ENCODE measurements around the gene LRG1. TPM values are rescaled to one million over a fixed set of nuclear protein-coding genes. Genes with fewer than 3 reads are reported as not detected.
A peak's percentile ranks its signal among the peaks of the same experiment; 100 is the strongest.

Gene LRG1
- total RNA-seq (2014; rRNA removed; shearing (Covaris generic); ENCODE audit: low replicate concordance), result 0.11 and 0.14 TPM in 2 replicates

- peak within 1 kb of the TSS; percentile 92 for H2AFZ ChIP-seq (ENCODE audit: low read length)
- H3K27me3 ChIP-seq (ENCODE audit: low read length), result 0 out of 2 replicates have a peak, but pooled peaks cover 3% of the 10 kb centered on the region
- no peaks in the 10 kb centered on the region for H3K9me3 ChIP-seq (ENCODE audit: low read length)
- no peak within 1 kb of the TSS for H3K4me3 ChIP-seq (ENCODE audit: low read length)
- no peaks in the 10 kb centered on the region for H3K36me3 ChIP-seq (ENCODE audit: insufficient read depth, low read length)
- no peaks in the 10 kb centered on the region for H4K20me1 ChIP-seq (ENCODE audit: insufficient read depth, low read depth, low read length)
- H3K27ac ChIP-seq (ENCODE audit: low read length), result no peak within 1 kb of the TSS
- H3K9me2 ChIP-seq (replicated peaks; ENCODE audit: insufficient read depth, low read length), result no peaks in the 10 kb centered on the region
- H3K4me1 ChIP-seq (ENCODE audit: low read length), result no peaks in the 10 kb centered on the region
- no peak within 1 kb of the TSS for H3K4me2 ChIP-seq (ENCODE audit: low read depth, low read length, poor library complexity, severe bottlenecking)
- no peak within 1 kb of the TSS; the same call in 1 of the 2 replicates for H3K9ac ChIP-seq (ENCODE audit: low read length)
- no peak for DNase-seq
- no peaks in the 10 kb centered on the region for H3K79me2 ChIP-seq (ENCODE audit: low read length)
Measured at GRCh38 chr19:4539693-4540581, at the start of gene LRG1. Gene LRG1 (minus strand): TSS chr19:4540036. CDS start chr19:4540013, 23 bp downstream.

GRCh38 chr19:4588291-4588761 is 48.5 kb upstream of the LRG1 start:
- no peaks in the 10 kb centered on the region for H3K36me3 ChIP-seq (ENCODE audit: insufficient read depth, low read length)
- H2AFZ ChIP-seq (ENCODE audit: low read length), result no peak overlapping the region
- H3K9me2 ChIP-seq (replicated peaks; ENCODE audit: insufficient read depth, low read length), result no peaks in the 10 kb centered on the region
- no peaks in the 10 kb centered on the region for H3K4me1 ChIP-seq (ENCODE audit: low read length)
- no peak overlapping the region for H3K27ac ChIP-seq (ENCODE audit: low read length)
- H3K9me3 ChIP-seq (ENCODE audit: low read length), result no peaks in the 10 kb centered on the region
- no peaks in the 10 kb centered on the region for H3K27me3 ChIP-seq (ENCODE audit: low read length)
- H3K79me2 ChIP-seq (ENCODE audit: low read length), result no peaks in the 10 kb centered on the region
- H3K4me2 ChIP-seq (ENCODE audit: low read depth, low read length, poor library complexity, severe bottlenecking), result no peak overlapping the region
- no peak overlapping the region for H3K4me3 ChIP-seq (ENCODE audit: low read length)
- H3K9ac ChIP-seq (ENCODE audit: low read length), result no peak overlapping the region
- no peaks in the 10 kb centered on the region for H4K20me1 ChIP-seq (ENCODE audit: insufficient read depth, low read depth, low read length)
- no peak for DNase-seq

- H3K79me2 ChIP-seq (ENCODE audit: low read length), result no peaks in the 10 kb centered on the region
- no peaks in the 10 kb centered on the region for H3K4me1 ChIP-seq (ENCODE audit: low read length)
- no peaks in the 10 kb centered on the region for H3K9me2 ChIP-seq (replicated peaks; ENCODE audit: insufficient read depth, low read length)
- H3K36me3 ChIP-seq (ENCODE audit: insufficient read depth, low read length), result no peaks in the 10 kb centered on the region
- no peak overlapping the region for H3K4me3 ChIP-seq (ENCODE audit: low read length)
- H3K27me3 ChIP-seq (ENCODE audit: low read length), result no peaks in the 10 kb centered on the region
- H3K27ac ChIP-seq (ENCODE audit: low read length), result no peak overlapping the region
- no peak overlapping the region for H2AFZ ChIP-seq (ENCODE audit: low read length)
- no peak overlapping the region for H3K9ac ChIP-seq (ENCODE audit: low read length)
- H4K20me1 ChIP-seq (ENCODE audit: insufficient read depth, low read depth, low read length), result no peaks in the 10 kb centered on the region
- no peak overlapping the region for H3K4me2 ChIP-seq (ENCODE audit: low read depth, low read length, poor library complexity, severe bottlenecking)
- no peak for DNase-seq
- no peaks in the 10 kb centered on the region for H3K9me3 ChIP-seq (ENCODE audit: low read length)
Measured at GRCh38 chr19:4587527-4587926, 47.7 kb upstream of the LRG1 start.

- Histone ChIP-seq H3K27ac (ENCODE audit: low read length) (no peak overlapping the region), H2AFZ (ENCODE audit: low read length) (no peak overlapping the region), H3K79me2 (ENCODE audit: low read length) (no peaks in the 10 kb centered on the region), H3K9ac (ENCODE audit: low read length) (no peak overlapping the region), H3K4me3 (ENCODE audit: low read length) (no peak overlapping the region), H3K27me3 (ENCODE audit: low read length) (no peaks in the 10 kb centered on the region), H3K9me3 (ENCODE audit: low read length) (no peaks in the 10 kb centered on the region), H4K20me1 (ENCODE audit: insufficient read depth, low read depth, low read length) (no peaks in the 10 kb centered on the region), H3K4me1 (ENCODE audit: low read length) (no peaks in the 10 kb centered on the region), H3K36me3 (ENCODE audit: insufficient read depth, low read length) (no peaks in the 10 kb centered on the region), H3K4me2 (ENCODE audit: low read depth, low read length, poor library complexity, severe bottlenecking) (no peak overlapping the region), H3K9me2 (replicated peaks; ENCODE audit: insufficient read depth, low read length) (no peaks in the 10 kb centered on the region)
- DNase-seq, result no peak
Measured at GRCh38 chr19:4586691-4587090, 46.9 kb upstream of the LRG1 start.

- Histone ChIP-seq H3K4me2 (ENCODE audit: low read depth, low read length, poor library complexity, severe bottlenecking) (no peak overlapping the region), H3K36me3 (ENCODE audit: insufficient read depth, low read length) (no peaks in the 10 kb centered on the region), H3K4me3 (ENCODE audit: low read length) (no peak overlapping the region), H3K9me2 (replicated peaks; ENCODE audit: insufficient read depth, low read length) (no peaks in the 10 kb centered on the region), H3K27me3 (ENCODE audit: low read length) (no peaks in the 10 kb centered on the region), H4K20me1 (ENCODE audit: insufficient read depth, low read depth, low read length) (no peaks in the 10 kb centered on the region), H3K27ac (ENCODE audit: low read length) (no peak overlapping the region), H3K9me3 (ENCODE audit: low read length) (no peaks in the 10 kb centered on the region), H3K79me2 (ENCODE audit: low read length) (no peaks in the 10 kb centered on the region), H2AFZ (ENCODE audit: low read length) (no peak overlapping the region), H3K4me1 (ENCODE audit: low read length) (no peaks in the 10 kb centered on the region), H3K9ac (ENCODE audit: low read length) (no peak overlapping the region)
- no peak for DNase-seq
Measured at GRCh38 chr19:4586245-4586644, 46.4 kb upstream of the LRG1 start.

GRCh38 chr19:4585556-4585955 is 45.7 kb upstream of the LRG1 start:
- no peak overlapping the region for H3K9ac ChIP-seq (ENCODE audit: low read length)
- no peaks in the 10 kb centered on the region for H3K79me2 ChIP-seq (ENCODE audit: low read length)
- no peaks in the 10 kb centered on the region for H3K36me3 ChIP-seq (ENCODE audit: insufficient read depth, low read length)
- no peak overlapping the region for H3K4me3 ChIP-seq (ENCODE audit: low read length)
- no peaks in the 10 kb centered on the region for H3K9me2 ChIP-seq (replicated peaks; ENCODE audit: insufficient read depth, low read length)
- DNase-seq, result no peak
- H3K9me3 ChIP-seq (ENCODE audit: low read length), result no peaks in the 10 kb centered on the region
- no peaks in the 10 kb centered on the region for H4K20me1 ChIP-seq (ENCODE audit: insufficient read depth, low read depth, low read length)
- H3K27me3 ChIP-seq (ENCODE audit: low read length), result no peaks in the 10 kb centered on the region
- no peaks in the 10 kb centered on the region for H3K4me1 ChIP-seq (ENCODE audit: low read length)
- H2AFZ ChIP-seq (ENCODE audit: low read length), result no peak overlapping the region
- H3K27ac ChIP-seq (ENCODE audit: low read length), result no peak overlapping the region
- H3K4me2 ChIP-seq (ENCODE audit: low read depth, low read length, poor library complexity, severe bottlenecking), result no peak overlapping the region

GRCh38 chr19:4584670-4585460 is 45.0 kb upstream of the LRG1 start:
- H3K27ac ChIP-seq (ENCODE audit: low read length), result no peak overlapping the region
- no peaks in the 10 kb centered on the region for H3K9me2 ChIP-seq (replicated peaks; ENCODE audit: insufficient read depth, low read length)
- DNase-seq, result no peak
- no peaks in the 10 kb centered on the region for H3K27me3 ChIP-seq (ENCODE audit: low read length)
- no peak overlapping the region for H3K4me3 ChIP-seq (ENCODE audit: low read length)
- H2AFZ ChIP-seq (ENCODE audit: low read length), result no peak overlapping the region
- H3K79me2 ChIP-seq (ENCODE audit: low read length), result no peaks in the 10 kb centered on the region
- no peaks in the 10 kb centered on the region for H3K9me3 ChIP-seq (ENCODE audit: low read length)
- no peaks in the 10 kb centered on the region for H3K36me3 ChIP-seq (ENCODE audit: insufficient read depth, low read length)
- no peaks in the 10 kb centered on the region for H3K4me1 ChIP-seq (ENCODE audit: low read length)
- no peak overlapping the region for H3K4me2 ChIP-seq (ENCODE audit: low read depth, low read length, poor library complexity, severe bottlenecking)
- H4K20me1 ChIP-seq (ENCODE audit: insufficient read depth, low read depth, low read length), result no peaks in the 10 kb centered on the region
- no peak overlapping the region for H3K9ac ChIP-seq (ENCODE audit: low read length)

Data from Karpas-422 (cell line).